Sigmoid colon (tissue), 7 donors: ENCODE results near the gene FAM83E. TPM values are rescaled to one million over a fixed set of nuclear protein-coding genes. Genes with fewer than 3 reads are reported as not detected.

Experiments
- DNase-seq: peaks from one replicate; pipeline ENCODE4 v3.0.0-alpha.2; 2019
- H3K27ac ChIP-seq, 4 donors: fragments of 200-600 bp; sonication (generic); one replicate each; pipeline ENCODE4 v1.5.1; 2016 to 2019; ENCODE audit warnings: mild to moderate bottlenecking in 1 of 4
- H3K27me3 ChIP-seq, 3 donors: fragments of 200-600 bp; sonication (generic); one replicate each; pipeline ENCODE4 v1.5.1; 2019; ENCODE audit warnings: mild to moderate bottlenecking in 1 of 3
- H3K36me3 ChIP-seq, 4 donors: fragments of 200-600 bp; sonication (generic); one replicate each; pipeline ENCODE4 v1.5.1; 2016 to 2019
- H3K4me1 ChIP-seq, 4 donors: fragments of 200-600 bp; sonication (generic); one replicate each; pipeline ENCODE4 v1.5.1; 2017 to 2019
- H3K4me3 ChIP-seq, 4 donors: fragments of 200-600 bp; sonication (generic); one replicate each; pipeline ENCODE4 v1.5.1; 2017 to 2019; ENCODE audit warnings: mild to moderate bottlenecking in 2 of 4, moderate library complexity in 1 of 4
- H3K9me3 ChIP-seq, 4 donors: fragments of 200-600 bp in 3 of 4; sonication (generic) in 3 of 4; one replicate each; pipeline versions ENCODE4 v1.5.1 to v1.6.1; 2013 to 2019
- CTCF ChIP-seq, 4 experiments: fragments of 450-650 bp in 3 of 4; fragments of 200-600 bp in 1 of 4; IDR thresholded peaks; one replicate each; pipeline ENCODE4 v1.5.1; 2016 to 2019; ENCODE audit warnings: antibody characterized with exemption in 4 of 4, mild to moderate bottlenecking in 3 of 4, moderate library complexity in 2 of 4
- EP300 ChIP-seq, 4 donors: sonication (generic); formaldehyde crosslinking; IDR thresholded peaks; one replicate each; pipeline ENCODE4 v1.6.1; 2017; ENCODE audit warnings: antibody characterized with exemption in 4 of 4
- POLR2A ChIP-seq, 2 donors: fragments of 450-650 bp; IDR thresholded peaks; one replicate each; pipeline ENCODE4 v1.6.1; 2016; ENCODE audit warnings: antibody characterized with exemption in 2 of 2, mild to moderate bottlenecking in 2 of 2, moderate library complexity in 2 of 2
- POLR2AphosphoS5 ChIP-seq, 4 donors: sonication (generic); formaldehyde crosslinking; IDR thresholded peaks; one replicate each; pipeline ENCODE4 v1.6.1; 2017; ENCODE audit warnings: antibody characterized with exemption in 4 of 4
- WGBS, 2 donors: extraction: QIAGEN DNeasy Blood & Tissue Kit; methylation state at CpG; one replicate each; pipeline ENCODE4 v1.1.7; 2013; 5-methylcytosine and 5-hydroxymethylcytosine counted together
- intact Hi-C: fragments of 100-400 bp; cut with DNase I; formaldehyde crosslinking; loops from one replicate; pipeline ENCODE4 v1.15.1; 2023
- polyA plus RNA-seq, 3 donors: library from polyadenylated mRNA; stranded (reverse); fragments of 200-250 nt; gene quantifications; one replicate each; pipeline ENCODE4 v1.2.3, GENCODE V29; 2013
- total RNA-seq, 4 donors: library from RNA; depleted of rRNA; stranded (reverse); fragments of >200 nt; gene quantifications; one replicate each; pipeline ENCODE4 v1.1.0, GENCODE V29; 2016
- donor health status: healthy with polysubstance abuse.
- donor health status: Bipolar disorder and iron deficiency.
- donor health status: healthy.

Gene FAM83E
- total and polyA plus RNA-seq, 7 donors = 109 to 168 (median 125) TPM; not detected in 4

- Histone ChIP-seq H3K27me3 (peaks cover 0 to 12% (median 0%) of the 10 kb centered on the region in 3 donors), H3K4me3 (no peak overlapping the region), H3K4me1 (no peaks in the 10 kb centered on the region), H3K27ac (no peak overlapping the region), H3K9me3 (no peaks in the 10 kb centered on the region), H3K36me3 (no peaks in the 10 kb centered on the region)
- 84% methylated on average over 6 of the region's 6 CpGs for WGBS, 2 donors
- intact Hi-C loops = no loop called here
- no peak for DNase-seq
- TF ChIP-seq EP300 (IDR thresholded peaks at IDR 0.05) (no peak), POLR2A (IDR thresholded peaks at IDR 0.05) (no peak), CTCF (IDR thresholded peaks at IDR 0.05) (no peak), POLR2AphosphoS5 (IDR thresholded peaks at IDR 0.05) (no peak)
Measured at GRCh38 chr19:48595833-48596232, 19.0 kb downstream of the FAM83E start.

- intact Hi-C loops = no loop called here
- WGBS, 2 donors = 89% methylated on average over 9 of the region's 9 CpGs
Measured at GRCh38 chr19:48595171-48595570, 19.7 kb downstream of the FAM83E start.

GRCh38 chr19:48591021-48591420 lies 23.9 kb downstream of the FAM83E start:
- TF ChIP-seq POLR2A (IDR thresholded peaks at IDR 0.05) (no peak), CTCF (IDR thresholded peaks at IDR 0.05) (no peak), EP300 (IDR thresholded peaks at IDR 0.05) (no peak), POLR2AphosphoS5 (IDR thresholded peaks at IDR 0.05) (no peak)
- H3K9me3 ChIP-seq = no peaks in the 10 kb centered on the region
- intact Hi-C loops = no loop called here
- H3K27me3 ChIP-seq = no peaks in the 10 kb centered on the region
- WGBS, 2 donors = 85 to 87% methylated on average over 5 of the region's 5 CpGs
- DNase-seq = no peak
- no peak overlapping the region for H3K4me3 ChIP-seq
- H3K4me1 ChIP-seq = peaks cover 0 to 16% (median 6%) of the 10 kb centered on the region in 4 donors
- H3K36me3 ChIP-seq = no peaks in the 10 kb centered on the region
- no peak overlapping the region for H3K27ac ChIP-seq

More at GRCh38 chr19:48595171-48595570, 19.7 kb downstream of the FAM83E start:
- no peaks in the 10 kb centered on the region for H3K36me3 ChIP-seq
- H3K4me3 ChIP-seq = no peak overlapping the region
- peaks cover 0 to 12% (median 0%) of the 10 kb centered on the region in 3 donors for H3K27me3 ChIP-seq
- no peak overlapping the region for H3K27ac ChIP-seq
- H3K4me1 ChIP-seq = no peaks in the 10 kb centered on the region
- H3K9me3 ChIP-seq = no peaks in the 10 kb centered on the region
- no peak for TF ChIP-seq EP300 (IDR thresholded peaks at IDR 0.05)
- no peak for TF ChIP-seq POLR2A (IDR thresholded peaks at IDR 0.05)
- TF ChIP-seq CTCF (IDR thresholded peaks at IDR 0.05) = no peak
- TF ChIP-seq POLR2AphosphoS5 (IDR thresholded peaks at IDR 0.05) = no peak
- no peak for DNase-seq

- H3K9me3 ChIP-seq = no peaks in the 10 kb centered on the region
- intact Hi-C loops = loop anchor here (1.0 kb wide), 1 partner anchor 29 kb away; no protein-coding TSS in a partner anchor
- peak overlapping the region; percentile 28 to 49 (median 44) for H3K4me3 ChIP-seq
- H3K27ac ChIP-seq = peak overlapping the region in 3 of 4 donors; percentile 33 to 48 (median 44)
- DNase-seq = peak; percentile 94
- TF ChIP-seq EP300 (IDR thresholded peaks at IDR 0.05) (no peak), POLR2AphosphoS5 (IDR thresholded peaks at IDR 0.05) (peak in 2 of 4 donors; percentile 18 to 39), POLR2A (IDR thresholded peaks at IDR 0.05) (no peak), CTCF (IDR thresholded peaks at IDR 0.05) (peak; percentile 93 to 96 (median 94))
- no peaks in the 10 kb centered on the region for H3K36me3 ChIP-seq
- no peaks in the 10 kb centered on the region for H3K27me3 ChIP-seq
- 3 to 4% methylated on average over 36 of the region's 36 CpGs for WGBS, 2 donors
- peaks cover 0 to 21% (median 8%) of the 10 kb centered on the region in 4 donors for H3K4me1 ChIP-seq
Measured at GRCh38 chr19:48588670-48589401, 26.0 kb downstream of the FAM83E start.
